DMS153 treated with DMSO at 0.1 percent for 48 hours (cell line): ENCODE results near the gene RND1.

Experiments
- DNase-seq: peaks from one replicate; lab custom pipeline; 2025; ENCODE audit not compliant: unreplicated experiment; lab: John Stamatoyannopoulos, UW

RND1 gene

GRCh38 chr12:48828841-48829575 is 36.7 kb downstream of the RND1 start:
- DNase-seq = no peak

- no peak for DNase-seq
Observed at GRCh38 chr12:48828293-48828692, 37.4 kb downstream of the RND1 start.

GRCh38 chr12:48827513-48828096 is 38.1 kb downstream of the RND1 start:
- DNase-seq = no peak

- no peak for DNase-seq
Observed at GRCh38 chr12:48827026-48827425, 38.6 kb downstream of the RND1 start.

GRCh38 chr12:48826209-48826855 is 39.3 kb downstream of the RND1 start:
- DNase-seq = no peak

GRCh38 chr12:48824905-48825304 is 40.8 kb downstream of the RND1 start:
- DNase-seq = no peak

GRCh38 chr12:48824112-48824511 is 41.6 kb downstream of the RND1 start:
- no peak for DNase-seq

GRCh38 chr12:48823281-48823680 is 42.4 kb downstream of the RND1 start:
- no peak for DNase-seq

GRCh38 chr12:48822711-48823110 is 43.0 kb downstream of the RND1 start:
- no peak for DNase-seq

GRCh38 chr12:48822139-48822538 is 43.5 kb downstream of the RND1 start:
- DNase-seq = no peak

- DNase-seq = no peak
Observed at GRCh38 chr12:48819986-48820725, 45.5 kb downstream of the RND1 start.

GRCh38 chr12:48818831-48819590 is 46.7 kb downstream of the RND1 start:
- peak; percentile 25 for DNase-seq

GRCh38 chr12:48817873-48818830 is 47.5 kb downstream of the RND1 start, which contains the start of gene CACNB3:
CACNB3 (plus strand) TSS chr12:48818496; CDS start chr12:48818930, 434 bp downstream.
- peak; percentile 34 for DNase-seq

GRCh38 chr12:48816143-48816854 is 49.4 kb downstream of the RND1 start:
- no peak for DNase-seq

- DNase-seq = peak; percentile 83
Observed at GRCh38 chr12:48815126-48816110, 50.3 kb downstream of the RND1 start.

GRCh38 chr12:48814262-48815125 is 51.2 kb downstream of the RND1 start:
- DNase-seq = no peak
